Activated T-helper 9 cell treated with anti-CD3 and anti-CD28 coated beads, Interleukin-2, amount 50 U/mL, for 16 hours (primary cell): ENCODE data around the gene RHOV.

Experiments
- DNase-seq: peaks from one replicate; pipeline ENCODE4 v3.0.0-alpha.2; 2020; ENCODE audit warnings: low read depth

The RHOV gene, protein sequence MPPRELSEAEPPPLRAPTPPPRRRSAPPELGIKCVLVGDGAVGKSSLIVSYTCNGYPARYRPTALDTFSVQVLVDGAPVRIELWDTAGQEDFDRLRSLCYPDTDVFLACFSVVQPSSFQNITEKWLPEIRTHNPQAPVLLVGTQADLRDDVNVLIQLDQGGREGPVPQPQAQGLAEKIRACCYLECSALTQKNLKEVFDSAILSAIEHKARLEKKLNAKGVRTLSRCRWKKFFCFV

DNA sequence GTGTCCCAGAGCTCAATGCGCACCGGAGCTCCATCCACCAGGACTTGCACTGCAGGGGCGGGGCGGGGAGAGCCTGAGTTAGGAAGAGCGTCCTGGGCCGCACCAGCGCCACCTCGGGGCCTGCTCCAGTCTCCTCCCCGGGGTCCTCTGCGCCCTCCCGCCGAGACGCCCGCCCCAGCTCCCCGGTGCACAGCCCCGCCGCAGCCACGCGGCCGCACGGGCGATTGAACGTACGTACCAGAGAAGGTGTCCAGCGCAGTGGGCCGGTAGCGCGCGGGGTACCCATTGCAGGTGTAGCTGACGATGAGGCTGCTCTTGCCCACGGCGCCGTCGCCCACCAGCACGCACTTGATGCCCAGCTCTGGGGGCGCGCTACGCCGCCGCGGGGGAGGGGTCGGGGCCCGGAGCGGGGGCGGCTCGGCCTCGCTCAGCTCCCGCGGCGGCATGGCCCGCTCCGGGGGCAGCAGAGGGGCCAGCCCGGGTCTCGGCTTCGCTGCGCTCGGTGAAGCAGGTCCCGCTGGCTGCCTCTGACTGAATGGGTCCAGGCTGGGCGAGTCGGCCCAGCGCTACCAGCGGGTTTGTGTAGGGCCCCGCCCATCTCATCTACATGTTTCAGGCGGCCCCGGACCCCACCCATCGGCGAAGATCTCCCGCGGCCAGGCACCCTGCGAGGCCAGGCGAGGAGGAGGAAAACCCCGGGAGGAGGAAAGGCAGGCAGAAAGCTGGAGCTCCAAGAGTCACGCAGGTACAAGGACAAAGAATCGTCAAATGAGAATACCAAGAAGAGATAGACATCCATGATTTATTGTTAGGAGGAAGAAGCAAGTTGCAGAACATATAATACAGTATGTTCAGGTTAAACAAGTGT, at the start of gene RHOV:
RHOV (minus strand) TSS at position 541 of the 868 bp plus-strand sequence; CDS start at position 446, 95 bp downstream.
- DNase-seq: peak; percentile 49

DNA sequence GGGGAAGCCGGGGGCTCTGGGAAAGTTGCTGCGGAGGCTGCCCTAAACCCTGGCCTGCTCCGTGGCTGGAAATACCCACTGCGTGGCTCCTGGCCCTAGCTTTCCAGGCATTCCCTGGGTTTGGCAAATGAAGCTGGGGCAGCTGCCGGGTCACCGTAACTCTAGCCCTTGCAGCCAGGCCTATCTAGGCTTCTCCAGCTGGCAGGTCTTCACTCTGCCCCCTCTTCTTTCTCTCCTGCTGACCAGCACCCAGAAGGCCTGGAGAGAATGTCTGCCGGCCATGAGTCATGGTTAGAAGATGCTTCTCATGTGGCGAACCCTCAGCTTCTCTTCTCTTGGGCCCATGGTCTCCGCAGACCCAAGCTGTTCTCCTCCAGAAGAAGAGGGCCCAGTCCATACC, 49.5 kb upstream of the RHOV start:
- DNase-seq: no peak

- DNase-seq: no peak
Measured at GRCh38 chr15:40922608-40923005, 48.6 kb upstream of the RHOV start.

DNA sequence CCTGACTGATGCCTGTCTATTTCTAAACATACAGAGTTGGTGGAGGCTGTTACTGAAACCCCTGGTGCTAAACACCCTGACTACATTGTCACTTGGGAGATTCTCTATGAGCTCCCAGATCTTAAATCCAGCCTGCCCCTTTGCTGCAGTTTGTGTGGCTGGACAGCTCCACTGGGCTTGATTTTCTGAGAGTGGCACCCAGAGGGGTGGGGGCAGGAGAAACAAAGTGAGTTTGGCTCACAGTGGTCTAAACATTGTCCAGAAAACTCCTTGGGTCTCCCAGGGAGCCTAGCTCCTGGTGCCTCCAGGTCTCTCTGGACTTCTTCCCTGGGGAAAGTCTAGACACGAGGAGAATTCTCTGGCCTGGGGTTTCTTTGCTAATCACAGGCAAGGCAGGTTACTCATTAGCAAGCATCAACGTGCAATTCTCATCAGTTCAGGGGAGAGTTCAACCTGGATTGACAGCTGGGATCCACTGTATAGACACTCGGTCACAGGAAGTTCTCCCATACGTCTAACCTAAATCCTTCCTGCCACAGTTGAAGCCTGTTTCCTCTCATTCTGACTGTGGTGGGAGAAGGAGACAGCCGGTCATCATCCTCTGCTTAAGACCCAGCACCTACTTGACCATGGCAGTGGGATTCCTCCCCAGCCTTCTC, 48.0 kb upstream of the RHOV start:
- DNase-seq: no peak

DNA sequence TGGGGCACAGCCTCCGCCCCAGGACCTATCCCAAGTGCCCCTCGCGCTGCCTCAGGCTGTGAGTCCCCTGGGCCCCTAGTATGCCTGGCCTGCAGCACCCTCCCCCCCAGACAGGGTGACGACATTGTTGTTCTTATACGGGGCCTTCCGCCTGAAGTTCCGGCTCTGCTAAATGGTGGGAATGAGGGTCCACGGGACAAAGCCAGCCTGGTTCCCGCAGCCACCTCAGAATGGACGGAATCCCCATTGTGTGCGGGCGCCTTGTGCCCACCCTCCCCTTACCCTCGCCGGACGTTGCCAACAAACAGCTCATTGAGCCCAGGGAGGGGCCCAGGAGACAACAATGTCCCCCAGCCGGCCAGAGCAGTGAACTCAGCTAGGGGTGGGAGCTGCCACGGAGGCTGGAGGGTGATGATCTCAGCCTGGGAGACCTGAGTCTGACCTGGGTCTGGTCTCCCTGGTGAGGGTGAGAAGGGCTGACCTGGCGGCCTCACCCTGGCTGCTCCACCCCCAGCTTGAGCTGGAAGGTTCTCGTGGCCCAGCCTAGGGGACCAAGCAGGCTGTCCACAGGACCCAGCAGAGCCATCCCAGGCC, 44.9 kb upstream of the RHOV start:
- DNase-seq: no peak

- DNase-seq: no peak
Measured at GRCh38 chr15:40918146-40918798, 44.2 kb upstream of the RHOV start.

- no peak for DNase-seq
Measured at GRCh38 chr15:40917585-40917984, 43.6 kb upstream of the RHOV start.

- DNase-seq: no peak
Measured at GRCh38 chr15:40915679-40916078, 41.6 kb upstream of the RHOV start.

DNA sequence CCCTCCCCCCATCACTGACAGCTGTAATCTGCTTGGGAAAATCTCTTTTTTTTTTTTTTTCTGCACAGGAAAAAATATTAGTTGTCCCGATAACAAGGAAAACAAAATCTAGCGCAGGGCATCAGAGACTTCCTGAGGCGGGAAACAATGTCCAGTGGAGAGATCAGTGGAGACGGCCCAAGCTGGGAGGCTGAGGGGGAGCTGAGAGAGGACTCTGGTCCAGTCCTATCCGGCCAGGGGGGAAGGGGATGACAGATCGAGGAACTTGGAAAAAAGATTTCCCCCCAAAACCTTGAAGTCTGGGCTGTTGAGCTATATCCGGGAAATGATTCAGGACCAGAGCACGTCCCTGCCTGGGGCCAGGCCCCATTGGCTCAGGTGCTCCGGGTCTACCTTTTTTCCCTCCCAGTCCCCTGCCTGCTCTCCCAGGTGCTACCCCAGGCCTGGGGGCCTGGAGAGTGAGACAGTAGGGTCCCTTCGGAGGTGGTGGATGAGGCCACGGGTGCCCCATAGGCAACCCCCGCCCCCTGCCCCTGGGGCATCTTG, 41.2 kb upstream of the RHOV start:
- no peak for DNase-seq

DNA sequence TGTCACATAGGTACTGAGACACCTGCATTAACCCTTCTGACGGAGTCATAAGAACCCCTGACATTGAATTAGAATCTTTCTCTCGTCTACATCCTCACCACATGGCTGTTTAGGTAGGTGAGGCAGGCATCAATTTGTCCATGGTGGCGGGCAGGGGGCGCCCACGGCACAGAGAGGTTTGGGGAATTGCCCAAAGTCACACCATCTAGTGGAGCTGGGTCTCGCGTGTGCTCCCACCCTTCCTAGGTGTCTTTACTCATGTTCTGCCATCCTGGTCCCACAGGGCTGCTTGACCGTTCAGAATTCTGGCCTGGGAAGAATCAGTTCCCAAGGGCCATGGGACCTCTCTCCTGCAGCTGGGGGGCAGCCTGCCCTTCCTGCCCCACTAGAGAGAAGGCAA, 40.5 kb upstream of the RHOV start:
- no peak for DNase-seq

- no peak for DNase-seq
Measured at GRCh38 chr15:40914013-40914412, 40.0 kb upstream of the RHOV start.

GRCh38 chr15:40912478-40912877, 38.4 kb upstream of the RHOV start:
- no peak for DNase-seq

DNA sequence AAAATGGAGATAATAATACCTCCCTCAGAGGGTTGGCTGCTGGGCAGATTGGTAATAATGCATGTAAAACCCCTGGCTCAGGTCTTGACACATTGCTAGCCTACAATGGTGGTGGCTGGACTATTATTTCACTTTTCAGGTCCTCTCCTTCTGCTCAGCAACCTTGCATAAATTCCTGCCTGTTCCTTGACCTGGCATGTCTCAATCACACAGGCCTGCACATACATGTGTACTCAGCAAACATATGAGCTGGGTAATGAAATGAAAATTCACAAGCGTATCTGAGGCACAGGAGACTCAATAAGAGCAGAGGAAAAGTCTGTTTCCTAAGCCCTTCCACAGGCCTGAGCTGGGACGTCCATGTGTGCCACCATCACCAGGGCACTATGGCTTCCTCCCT, 37.7 kb upstream of the RHOV start:
- no peak for DNase-seq

DNA sequence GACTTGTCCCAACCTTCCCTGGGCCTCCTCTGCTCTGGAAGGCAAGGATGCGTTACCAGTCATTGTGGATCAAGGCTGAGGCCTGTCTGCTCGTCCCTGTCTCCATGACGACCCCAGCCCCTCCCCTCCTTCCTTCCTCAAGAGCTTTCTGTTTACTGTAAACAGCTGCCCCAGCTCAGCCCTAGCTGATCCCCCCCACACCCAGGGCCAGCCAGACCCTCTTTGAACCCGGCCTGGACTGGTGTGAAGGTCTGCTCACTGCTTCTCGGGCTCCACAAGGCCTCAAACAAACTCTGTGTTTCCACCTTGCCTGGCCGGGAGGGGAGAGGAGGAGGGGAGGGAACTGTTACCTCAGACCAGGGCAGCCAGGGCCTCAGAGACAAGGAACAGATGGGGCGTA, 37.1 kb upstream of the RHOV start:
- DNase-seq: no peak

DNA sequence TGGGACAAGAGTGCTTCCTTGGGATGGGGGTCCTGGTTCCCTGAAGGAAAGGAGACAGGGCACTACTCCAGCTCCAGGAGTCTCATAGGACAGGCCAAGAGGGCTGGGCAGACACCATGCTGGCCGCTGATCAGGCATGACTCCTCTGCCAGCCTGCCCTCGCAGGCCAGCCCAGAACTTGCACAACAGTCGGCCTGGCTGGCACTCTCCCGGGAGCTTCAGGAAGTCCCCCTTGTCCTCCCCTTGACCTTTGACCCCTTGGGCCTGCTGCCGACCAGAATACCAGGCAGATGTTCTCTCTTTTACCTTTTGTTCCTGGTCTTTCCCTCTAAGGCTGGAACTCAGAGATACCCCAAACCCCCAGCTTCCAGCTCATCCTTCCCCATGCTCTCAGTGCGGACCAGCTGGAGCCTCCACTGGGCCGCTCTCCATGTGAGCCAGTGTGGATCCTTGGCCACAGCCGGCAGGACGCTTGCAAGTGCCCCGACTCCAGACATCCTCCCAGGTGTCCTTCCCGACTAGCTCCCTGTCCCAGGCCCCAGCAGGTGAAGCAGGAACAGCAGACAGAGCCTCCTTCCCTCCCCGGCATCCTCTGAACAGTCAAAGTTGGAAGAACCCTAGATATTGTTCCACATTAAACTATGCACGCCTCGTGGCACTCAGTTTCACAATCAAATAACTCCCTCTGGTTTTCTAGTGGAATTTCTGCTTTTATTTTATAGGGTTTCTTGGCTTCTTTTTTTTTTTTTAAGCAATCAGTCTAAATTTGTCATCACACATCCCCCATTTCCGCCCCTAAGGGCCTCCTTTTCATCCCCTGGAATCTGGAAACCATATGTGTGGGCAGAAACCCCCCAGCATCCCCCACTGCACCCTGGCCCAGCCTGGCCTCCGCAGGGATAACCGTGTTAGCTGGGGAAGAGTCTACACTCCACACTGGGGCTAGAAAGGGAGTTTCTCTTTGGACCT, 35.9 kb upstream of the RHOV start:
- DNase-seq: no peak

DNA sequence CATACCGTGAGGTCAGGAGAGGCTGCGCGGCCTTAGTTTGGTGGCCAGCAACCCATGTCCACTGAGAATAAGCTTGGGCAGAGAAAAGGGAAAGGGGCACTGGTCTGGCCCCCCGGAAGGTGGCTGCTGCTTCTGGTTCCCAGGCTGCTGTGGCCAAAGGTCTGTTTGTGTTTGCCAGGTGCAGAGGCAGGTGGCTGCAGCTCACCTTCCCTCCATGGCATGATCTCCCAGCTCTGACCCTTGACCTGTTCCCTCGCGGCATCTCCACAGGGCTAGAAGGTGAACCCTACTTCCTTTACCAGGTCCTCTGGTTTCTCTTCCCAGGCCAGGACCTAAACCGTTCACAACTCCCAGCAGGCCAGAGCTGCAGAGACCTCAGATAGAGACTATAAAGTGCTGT, 34.1 kb upstream of the RHOV start:
- no peak for DNase-seq

DNA sequence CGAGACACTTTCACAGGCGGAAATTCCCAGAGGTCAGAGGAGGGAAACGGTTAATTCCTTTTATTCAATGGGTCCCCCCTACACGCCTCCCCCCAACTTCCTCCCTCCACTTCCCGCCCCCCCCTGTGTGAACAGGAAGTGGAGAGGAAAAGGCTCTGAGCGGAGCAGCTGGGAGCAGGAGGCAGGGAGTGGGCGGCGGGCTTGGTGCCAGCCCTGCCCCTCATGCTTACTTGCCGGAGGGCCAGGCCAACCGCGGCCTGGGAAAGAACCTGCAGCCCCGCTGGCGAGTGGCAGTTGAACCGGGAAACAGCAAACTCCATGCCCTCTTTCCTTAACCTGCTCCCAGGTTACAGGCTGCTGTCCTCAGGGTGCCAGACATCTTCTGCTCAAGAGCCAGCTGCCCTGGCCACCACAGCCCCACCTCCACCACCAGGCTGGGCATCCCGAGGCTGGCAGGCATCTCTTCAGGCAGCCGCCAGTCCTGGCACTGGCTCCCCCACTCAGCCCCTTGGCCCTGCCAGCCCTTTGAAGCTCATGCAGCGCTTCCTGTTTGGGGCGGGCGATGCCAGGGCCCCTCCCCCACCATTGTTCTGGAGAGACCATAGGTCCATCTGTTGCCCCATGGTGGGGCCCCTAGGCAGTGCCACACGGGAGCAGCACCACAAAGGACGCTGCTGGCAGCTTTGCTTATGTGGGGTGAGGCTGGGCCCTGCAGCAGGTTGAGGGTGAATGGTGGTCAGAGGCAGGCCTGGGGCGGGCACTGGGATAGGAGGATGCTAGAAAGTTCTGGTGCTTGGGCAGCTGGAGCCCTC, 33.2 kb upstream of the RHOV start:
- DNase-seq: no peak

GRCh38 chr15:40906091-40906990, 32.3 kb upstream of the RHOV start:
- peak; percentile 70 for DNase-seq
